Esophagus (tissue), 2 donors: ENCODE measurements around the gene FOXD4. TPM values are rescaled to one million over a fixed set of nuclear protein-coding genes. Genes with fewer than 3 reads are reported as not detected.
"Not testable (repeated sequence)": the region's sequence is repeated elsewhere in the genome, so short reads cannot be mapped to it uniquely, and the experiment has no call there.

Source experiments
- H3K27ac ChIP-seq, 2 donors: one replicate each; pipeline ENCODE4 v1.5.1; 2013; ENCODE audit warnings: low read depth in 2 of 2, mild to moderate bottlenecking in 2 of 2, inconsistent platforms in 1 of 2, low read length in 1 of 2, moderate library complexity in 1 of 2
- H3K27me3 ChIP-seq, 2 donors: one replicate each; pipeline ENCODE4 v1.6.1; 2013; ENCODE audit warnings: low read length in 2 of 2, control low read depth in 1 of 2, mild to moderate bottlenecking in 1 of 2; ENCODE audit not compliant: insufficient read depth in 2 of 2, control insufficient read depth in 1 of 2
- H3K36me3 ChIP-seq, 2 donors: one replicate each; pipeline ENCODE4 v1.6.1; 2013; ENCODE audit warnings: low read length in 1 of 2; ENCODE audit not compliant: control insufficient read depth in 2 of 2, insufficient read depth in 2 of 2
- H3K4me1 ChIP-seq, 2 donors: one replicate each; pipeline ENCODE4 v1.6.1; 2013; ENCODE audit warnings: low read length in 1 of 2; ENCODE audit not compliant: control insufficient read depth in 2 of 2, insufficient read depth in 2 of 2
- H3K4me3 ChIP-seq, 2 donors: one replicate each; pipeline ENCODE4 v1.5.1; 2013; ENCODE audit warnings: low read length in 2 of 2, mild to moderate bottlenecking in 2 of 2, low read depth in 1 of 2, moderate library complexity in 1 of 2
- H3K9me3 ChIP-seq, 2 donors: one replicate each; pipeline ENCODE4 v1.6.1; 2013; ENCODE audit warnings: mild to moderate bottlenecking in 2 of 2, low read depth in 1 of 2, low read length in 1 of 2, moderate library complexity in 1 of 2; ENCODE audit not compliant: control insufficient read depth in 2 of 2, insufficient read depth in 1 of 2
- WGBS, 2 donors: extraction: QIAGEN DNeasy Blood & Tissue Kit; methylation state at CpG; one replicate each; pipeline ENCODE4 v1.1.7; 2013; 5-methylcytosine and 5-hydroxymethylcytosine counted together
- polyA plus RNA-seq, 2 donors: library from polyadenylated mRNA; stranded (reverse); fragments of 200-250 nt; gene quantifications; one replicate each; pipeline ENCODE4 v1.2.3, GENCODE V29; 2013
- donor health status: healthy with polysubstance abuse.
- donor health status: Bipolar disorder and iron deficiency.

Gene FOXD4
- polyA plus RNA-seq, 2 donors, result 0.16 to 0.37 TPM

- H3K4me1 ChIP-seq, H3K36me3 ChIP-seq, H3K9me3 ChIP-seq, H3K27ac ChIP-seq, H3K27me3 ChIP-seq: not testable (repeated sequence)
- 1 to 2% methylated on average over 41 to 109 of the region's 109 CpGs for WGBS, 2 donors
- peak overlapping the region; percentile 35 to 58 for H3K4me3 ChIP-seq
Measured at GRCh38 chr9:73076-73899, 44.9 kb downstream of the FOXD4 start.

Other genes starting within 250 kb of the FOXD4 start
- 10 to 100 TPM; 11.4 to 18.9 TPM for gene WASHC1, start 89.0 kb downstream of the FOXD4 start, polyA plus RNA-seq
- gene ZNG1A, start 60.6 kb upstream of the FOXD4 start, polyA plus RNA-seq, result 10 to 100 TPM; 24.7 to 33.6 TPM
- gene DOCK8, start 96.4 kb upstream of the FOXD4 start, polyA plus RNA-seq, result 1 to 10 TPM; 3.6 to 5.1 TPM